ENCODE measurements around the gene SMOC2.
"Not testable (repeated sequence)": the region's sequence is repeated elsewhere in the genome, so short reads cannot be mapped to it uniquely, and the experiment has no call there.

SMOC2 gene

GRCh38 chr6:168608113-168608400 lies 167.1 kb downstream of the SMOC2 start:
- H3K4me1 ChIP-seq (ENCODE audit: control insufficient read depth, insufficient read depth, low read length), result no peaks in the 10 kb centered on the region
- H3K9ac ChIP-seq (ENCODE audit: low read length), result no peak overlapping the region
- H3K4me3 ChIP-seq (ENCODE audit: low read length), result no peak overlapping the region
- no peaks in the 10 kb centered on the region for H3K36me3 ChIP-seq (ENCODE audit: control insufficient read depth, insufficient read depth, low read length, severe bottlenecking)
- H3K9me3 ChIP-seq (ENCODE audit: control insufficient read depth, low read length), result peaks cover 3% of the 10 kb centered on the region
- peaks cover 10% of the 10 kb centered on the region for H3K27me3 ChIP-seq (replicated peaks; ENCODE audit: control insufficient read depth, insufficient read depth, low read length)
- no peak for DNase-seq (ENCODE audit: low read depth)

- peaks cover 5% of the 10 kb centered on the region for H3K27me3 ChIP-seq (replicated peaks; ENCODE audit: control insufficient read depth, insufficient read depth, low read length)
- no peaks in the 10 kb centered on the region for H3K9me3 ChIP-seq (ENCODE audit: control insufficient read depth, low read length)
- DNase-seq (ENCODE audit: low read depth), result no peak
- H3K36me3 ChIP-seq (ENCODE audit: control insufficient read depth, insufficient read depth, low read length, severe bottlenecking), result no peaks in the 10 kb centered on the region
- no peak overlapping the region for H3K9ac ChIP-seq (ENCODE audit: low read length)
- H3K4me1 ChIP-seq (ENCODE audit: control insufficient read depth, insufficient read depth, low read length), result no peaks in the 10 kb centered on the region
- no peak overlapping the region for H3K4me3 ChIP-seq (ENCODE audit: low read length)
These were observed 168.2 kb downstream of the SMOC2 start for GRCh38 chr6:168609026-168609685.

GRCh38 chr6:168609914-168610490 lies 169.0 kb downstream of the SMOC2 start:
- Histone ChIP-seq H3K36me3 (ENCODE audit: control insufficient read depth, insufficient read depth, low read length, severe bottlenecking) (no peaks in the 10 kb centered on the region), H3K9ac (ENCODE audit: low read length) (no peak overlapping the region), H3K4me3 (ENCODE audit: low read length) (no peak overlapping the region), H3K9me3 (ENCODE audit: control insufficient read depth, low read length) (no peaks in the 10 kb centered on the region), H3K27me3 (replicated peaks; ENCODE audit: control insufficient read depth, insufficient read depth, low read length) (peaks cover 5% of the 10 kb centered on the region), H3K4me1 (ENCODE audit: control insufficient read depth, insufficient read depth, low read length) (no peaks in the 10 kb centered on the region)
- no peak for DNase-seq (ENCODE audit: low read depth)

GRCh38 chr6:168610966-168611365 lies 170.0 kb downstream of the SMOC2 start:
- H3K27me3 ChIP-seq (replicated peaks; ENCODE audit: control insufficient read depth, insufficient read depth, low read length); H3K9ac ChIP-seq (ENCODE audit: low read length); H3K36me3 ChIP-seq (ENCODE audit: control insufficient read depth, insufficient read depth, low read length, severe bottlenecking); H3K4me3 ChIP-seq (ENCODE audit: low read length); H3K4me1 ChIP-seq (ENCODE audit: control insufficient read depth, insufficient read depth, low read length); H3K9me3 ChIP-seq (ENCODE audit: control insufficient read depth, low read length); DNase-seq (ENCODE audit: low read depth): not testable (repeated sequence)

GRCh38 chr6:168611691-168612090 lies 170.7 kb downstream of the SMOC2 start:
- Histone ChIP-seq H3K4me1 (ENCODE audit: control insufficient read depth, insufficient read depth, low read length) (no peaks in the 10 kb centered on the region), H3K27me3 (replicated peaks; ENCODE audit: control insufficient read depth, insufficient read depth, low read length) (no peaks in the 10 kb centered on the region), H3K36me3 (ENCODE audit: control insufficient read depth, insufficient read depth, low read length, severe bottlenecking) (no peaks in the 10 kb centered on the region), H3K9ac (ENCODE audit: low read length) (no peak overlapping the region), H3K4me3 (ENCODE audit: low read length) (no peak overlapping the region), H3K9me3 (ENCODE audit: control insufficient read depth, low read length) (no peaks in the 10 kb centered on the region)
- no peak for DNase-seq (ENCODE audit: low read depth)

- H3K9me3 ChIP-seq (ENCODE audit: control insufficient read depth, low read length), result no peaks in the 10 kb centered on the region
- H3K4me3 ChIP-seq (ENCODE audit: low read length), result no peak overlapping the region
- H3K27me3 ChIP-seq (replicated peaks; ENCODE audit: control insufficient read depth, insufficient read depth, low read length), result no peaks in the 10 kb centered on the region
- H3K9ac ChIP-seq (ENCODE audit: low read length), result no peak overlapping the region
- no peak for DNase-seq (ENCODE audit: low read depth)
- peaks cover 4% of the 10 kb centered on the region for H3K4me1 ChIP-seq (ENCODE audit: control insufficient read depth, insufficient read depth, low read length)
- H3K36me3 ChIP-seq (ENCODE audit: control insufficient read depth, insufficient read depth, low read length, severe bottlenecking), result no peaks in the 10 kb centered on the region
These were observed 171.6 kb downstream of the SMOC2 start for GRCh38 chr6:168612586-168612985.

- Histone ChIP-seq H3K4me3 (ENCODE audit: low read length) (no peak overlapping the region), H3K9ac (ENCODE audit: low read length) (no peak overlapping the region), H3K27me3 (replicated peaks; ENCODE audit: control insufficient read depth, insufficient read depth, low read length) (peaks cover 3% of the 10 kb centered on the region), H3K36me3 (ENCODE audit: control insufficient read depth, insufficient read depth, low read length, severe bottlenecking) (no peaks in the 10 kb centered on the region), H3K4me1 (ENCODE audit: control insufficient read depth, insufficient read depth, low read length) (peaks cover 4% of the 10 kb centered on the region), H3K9me3 (ENCODE audit: control insufficient read depth, low read length) (no peaks in the 10 kb centered on the region)
- no peak for DNase-seq (ENCODE audit: low read depth)
These were observed 174.9 kb downstream of the SMOC2 start for GRCh38 chr6:168615837-168616236.

- peaks cover 3% of the 10 kb centered on the region for H3K27me3 ChIP-seq (replicated peaks; ENCODE audit: control insufficient read depth, insufficient read depth, low read length)
- no peaks in the 10 kb centered on the region for H3K36me3 ChIP-seq (ENCODE audit: control insufficient read depth, insufficient read depth, low read length, severe bottlenecking)
- DNase-seq (ENCODE audit: low read depth), result no peak
These were observed 176.1 kb downstream of the SMOC2 start for GRCh38 chr6:168616816-168617765.

GRCh38 chr6:168618546-168619315 lies 177.7 kb downstream of the SMOC2 start:
- Histone ChIP-seq H3K27me3 (replicated peaks; ENCODE audit: control insufficient read depth, insufficient read depth, low read length) (peaks cover 3% of the 10 kb centered on the region), H3K4me1 (ENCODE audit: control insufficient read depth, insufficient read depth, low read length) (peaks cover 4% of the 10 kb centered on the region), H3K9ac (ENCODE audit: low read length) (no peak overlapping the region), H3K9me3 (ENCODE audit: control insufficient read depth, low read length) (no peaks in the 10 kb centered on the region), H3K4me3 (ENCODE audit: low read length) (no peak overlapping the region), H3K36me3 (ENCODE audit: control insufficient read depth, insufficient read depth, low read length, severe bottlenecking) (no peaks in the 10 kb centered on the region)
- DNase-seq (ENCODE audit: low read depth), result no peak

More at GRCh38 chr6:168616816-168617765, 176.1 kb downstream of the SMOC2 start:
- no peak overlapping the region for H3K9ac ChIP-seq (ENCODE audit: low read length)
- H3K4me3 ChIP-seq (ENCODE audit: low read length), result no peak overlapping the region
- H3K4me1 ChIP-seq (ENCODE audit: control insufficient read depth, insufficient read depth, low read length), result peaks cover 4% of the 10 kb centered on the region
- H3K9me3 ChIP-seq (ENCODE audit: control insufficient read depth, low read length), result no peaks in the 10 kb centered on the region

GRCh38 chr6:168619560-168620314 lies 178.8 kb downstream of the SMOC2 start:
- no peak overlapping the region for H3K9ac ChIP-seq (ENCODE audit: low read length)
- H3K4me3 ChIP-seq (ENCODE audit: low read length), result no peak overlapping the region
- no peak for DNase-seq (ENCODE audit: low read depth)
- H3K9me3 ChIP-seq (ENCODE audit: control insufficient read depth, low read length), result no peaks in the 10 kb centered on the region
- H3K4me1 ChIP-seq (ENCODE audit: control insufficient read depth, insufficient read depth, low read length), result peaks cover 4% of the 10 kb centered on the region
- peaks cover 3% of the 10 kb centered on the region for H3K27me3 ChIP-seq (replicated peaks; ENCODE audit: control insufficient read depth, insufficient read depth, low read length)
- no peaks in the 10 kb centered on the region for H3K36me3 ChIP-seq (ENCODE audit: control insufficient read depth, insufficient read depth, low read length, severe bottlenecking)
